GM03348 (cell line): Measurements from ENCODE around the gene FHAD1.

ENCODE experiments used
- DNase-seq: peaks from one replicate; pipeline ENCODE4 v3.0.0; 2012; ENCODE audit warnings: low spot score

FHAD1 gene

GRCh38 chr1:15400627-15401026 lies 153.6 kb downstream of the FHAD1 start:
- no peak for DNase-seq

- no peak for DNase-seq
Measured at GRCh38 chr1:15401391-15402055, 154.5 kb downstream of the FHAD1 start.

DNA sequence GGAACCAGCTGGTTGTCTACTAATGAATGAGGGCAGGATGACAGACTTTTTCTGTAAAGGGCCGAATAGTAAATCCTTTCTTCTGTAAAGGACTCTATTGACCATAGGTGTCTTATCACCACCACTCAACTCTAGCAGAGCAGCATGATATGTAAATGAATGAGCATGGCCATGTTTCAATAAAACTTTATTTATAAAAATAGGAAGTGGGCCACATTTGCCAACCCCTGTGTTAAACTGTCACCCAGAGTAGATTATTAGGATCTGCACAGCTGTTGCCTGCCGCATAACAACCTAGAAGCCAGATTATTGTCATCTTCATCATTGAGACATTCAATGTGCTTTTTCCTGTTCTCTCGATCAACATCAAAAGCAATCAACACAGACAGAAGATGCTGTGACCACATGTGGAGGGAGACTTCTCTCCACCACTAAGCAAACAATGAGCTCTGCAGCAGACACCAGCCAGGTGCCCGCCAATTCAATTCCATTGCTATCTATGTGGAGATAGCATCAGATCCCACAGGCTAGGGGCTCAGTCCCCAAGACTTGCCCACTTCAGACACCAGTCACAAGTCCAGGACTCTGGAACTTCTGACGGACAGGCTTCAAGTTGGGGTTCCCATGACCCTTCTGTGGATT lies 155.9 kb downstream of the FHAD1 start:
- no peak for DNase-seq

DNA sequence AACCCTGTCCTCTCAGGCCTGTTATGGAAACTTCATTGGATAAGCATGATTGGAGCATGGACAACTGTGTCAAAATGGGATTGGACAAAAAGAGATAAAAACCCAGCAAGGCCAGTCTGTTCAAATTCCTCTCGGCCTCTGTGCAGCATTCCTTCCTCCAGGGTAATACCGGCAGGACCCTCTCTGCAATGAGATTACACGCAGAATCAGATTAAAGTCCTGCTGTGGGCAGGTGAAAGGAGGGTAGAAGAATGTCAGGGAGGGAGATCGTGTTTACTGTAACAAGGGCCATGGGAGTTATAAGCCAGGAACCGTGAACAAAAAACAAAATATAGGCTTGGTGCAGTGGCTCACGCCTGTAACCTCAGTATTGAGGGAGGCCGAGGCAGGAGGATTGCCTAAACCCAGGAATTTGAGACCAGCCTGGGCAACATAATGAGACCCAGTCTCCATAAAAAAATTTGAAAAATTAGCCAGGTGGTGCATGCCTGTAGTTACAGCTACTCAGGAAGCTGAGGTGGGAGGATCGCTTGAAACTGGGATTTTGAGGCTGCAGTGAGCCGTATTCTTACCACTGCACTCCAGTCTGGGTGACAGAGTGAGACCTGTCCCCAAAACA lies 157.0 kb downstream of the FHAD1 start:
- no peak for DNase-seq

DNA sequence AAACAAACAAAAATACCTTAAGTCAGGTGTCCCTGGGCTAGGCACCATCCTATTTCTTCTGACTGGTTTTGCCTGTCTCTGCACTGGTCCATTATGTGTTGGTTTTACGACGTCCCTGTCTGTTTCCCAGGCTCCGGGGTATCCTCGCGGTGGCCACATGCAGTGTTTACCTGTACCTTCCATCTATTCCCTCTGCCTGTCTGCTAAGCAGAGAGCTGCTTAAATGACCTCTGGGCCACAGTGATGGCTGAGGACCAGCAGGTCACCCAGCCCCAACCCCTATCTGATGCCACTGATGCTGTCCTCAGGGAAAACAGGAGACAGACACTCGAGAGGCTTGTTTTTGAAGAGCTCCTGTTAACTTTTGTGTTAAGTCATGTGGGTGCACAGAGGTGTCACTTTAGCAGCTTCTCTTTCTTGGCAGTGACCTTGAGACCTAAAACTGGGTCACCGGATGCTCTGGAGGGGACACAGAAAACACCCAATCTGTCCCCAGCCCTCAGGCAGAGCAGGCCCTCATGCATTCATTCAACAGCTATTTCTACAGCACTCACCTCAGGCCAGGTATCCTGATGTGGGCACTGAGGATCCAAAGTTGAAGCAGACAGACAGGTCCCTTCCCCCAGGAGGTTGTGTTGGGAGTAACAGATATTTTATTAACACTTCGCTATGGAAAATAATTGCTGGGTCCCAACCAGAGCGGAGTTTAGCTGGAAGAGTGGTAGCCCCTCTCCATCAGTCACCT lies 158.3 kb downstream of the FHAD1 start:
- DNase-seq, result no peak

GRCh38 chr1:15406614-15407559 lies 159.9 kb downstream of the FHAD1 start:
- peak; percentile 88 for DNase-seq

DNA sequence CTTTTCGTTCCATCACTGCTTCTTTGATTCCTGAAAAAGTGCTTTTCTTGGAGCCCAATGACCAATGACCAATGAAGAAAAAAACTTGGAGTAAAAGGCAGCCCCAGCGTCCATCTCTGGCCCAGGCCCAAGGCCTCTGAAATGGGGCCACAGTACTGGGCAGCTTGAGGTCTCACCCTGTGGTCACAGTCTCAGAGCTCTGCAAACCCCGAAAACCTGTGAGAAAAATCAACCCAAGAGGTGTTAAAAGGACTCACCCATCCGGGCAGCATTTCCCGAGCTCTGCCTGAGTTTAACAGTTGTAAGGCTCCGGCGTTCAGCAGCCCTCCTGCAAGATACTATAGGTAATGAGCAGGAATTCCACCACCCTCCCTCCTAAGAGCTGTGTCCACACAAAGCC lies 160.6 kb downstream of the FHAD1 start:
- DNase-seq, result no peak

DNA sequence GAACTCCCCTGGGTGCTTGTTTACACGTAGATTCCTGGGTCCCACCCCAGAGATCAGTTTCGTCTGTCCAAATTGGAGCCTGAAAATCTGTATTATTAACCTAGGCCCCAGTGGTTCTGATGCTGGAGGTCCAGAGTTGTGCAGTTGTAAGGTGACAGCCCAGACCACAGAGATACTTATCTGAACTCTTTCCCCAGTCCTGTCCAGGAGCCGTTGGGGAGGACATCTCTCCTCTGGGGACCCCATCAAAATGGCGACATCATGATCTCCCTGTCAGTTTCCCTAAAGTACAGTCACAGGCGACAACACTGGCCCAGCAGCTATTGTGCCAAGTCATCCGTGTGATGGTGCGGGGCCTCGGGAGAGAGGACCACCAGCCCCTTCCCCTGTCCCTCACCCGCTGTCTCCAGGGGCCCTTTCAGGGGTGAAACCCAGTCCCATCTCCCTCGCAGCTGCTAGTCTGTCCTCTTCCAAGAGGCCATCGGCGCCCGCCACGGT lies 161.9 kb downstream of the FHAD1 start:
- DNase-seq, result no peak

DNA sequence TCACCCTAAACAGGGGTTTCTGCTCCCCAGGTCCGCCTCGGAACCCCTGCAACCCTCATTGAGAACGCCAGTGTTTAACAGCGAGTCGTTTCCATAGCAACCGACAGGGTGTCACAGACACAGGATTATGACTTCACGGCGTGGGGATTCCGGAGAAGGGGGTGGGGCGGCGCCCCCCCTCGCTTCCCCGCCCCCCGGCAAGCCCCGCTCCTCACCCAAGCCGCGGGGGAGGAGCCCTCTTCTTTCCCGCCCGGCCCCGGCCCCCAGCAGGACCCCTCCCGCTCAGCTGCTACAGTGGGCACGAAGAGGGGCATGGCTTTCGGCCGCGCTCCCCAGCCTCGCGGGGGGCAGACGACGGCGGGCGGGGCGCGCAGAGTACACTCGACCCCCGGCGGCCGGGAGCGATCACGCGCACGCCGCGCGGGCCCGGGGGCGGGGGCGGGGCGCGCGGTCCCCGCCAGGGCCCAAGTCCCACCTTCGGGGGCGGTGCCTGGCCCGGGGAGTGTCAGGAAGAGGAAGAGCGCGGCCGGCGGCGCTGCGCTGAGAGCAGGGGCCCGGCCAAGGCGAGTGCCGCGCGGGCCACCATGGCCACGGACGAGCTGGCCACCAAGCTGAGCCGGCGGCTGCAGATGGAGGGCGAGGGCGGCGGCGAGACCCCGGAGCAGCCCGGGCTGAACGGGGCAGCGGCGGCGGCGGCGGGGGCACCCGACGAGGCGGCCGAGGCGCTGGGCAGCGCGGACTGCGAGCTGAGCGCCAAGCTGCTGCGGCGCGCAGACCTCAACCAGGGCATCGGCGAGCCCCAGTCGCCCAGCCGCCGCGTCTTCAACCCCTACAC lies 162.6 kb downstream of the FHAD1 start, which contains the start of gene EFHD2:
EFHD2 (plus strand) TSS at position 501 of the 835 bp plus-strand sequence; CDS start at position 585, 84 bp downstream.
- peak; percentile 97 for DNase-seq

DNA sequence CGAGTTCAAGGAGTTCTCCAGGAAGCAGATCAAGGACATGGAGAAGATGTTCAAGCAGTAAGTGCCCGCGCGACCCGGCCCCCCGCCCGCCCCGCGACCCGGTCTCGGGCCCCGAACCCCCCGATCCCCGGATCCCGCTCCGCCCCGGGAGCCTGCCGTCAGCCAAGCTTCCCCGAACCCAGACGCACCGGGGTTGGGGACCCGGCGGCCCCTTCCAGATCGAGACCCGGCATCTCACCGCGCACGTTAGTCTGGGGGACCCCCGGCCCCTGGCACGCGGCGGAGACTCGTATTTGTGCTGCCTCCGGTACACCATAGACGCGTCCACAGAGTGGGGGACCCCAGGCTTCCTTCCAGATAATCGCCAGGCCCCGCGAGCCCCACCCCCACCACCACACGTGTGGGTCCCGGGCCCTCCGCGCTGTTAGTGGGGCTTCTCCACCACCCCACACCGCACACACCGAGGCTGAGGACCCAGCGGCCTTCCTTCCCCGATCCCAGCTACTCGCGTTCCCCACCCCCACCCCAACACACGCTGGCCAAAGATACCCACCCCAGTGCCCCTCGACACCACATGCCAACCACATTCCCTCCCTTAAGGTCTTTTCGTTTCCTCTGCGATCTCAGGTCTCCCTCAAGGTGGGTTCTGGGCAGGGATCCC lies 163.3 kb downstream of the FHAD1 start:
- peak; percentile 46 for DNase-seq

DNA sequence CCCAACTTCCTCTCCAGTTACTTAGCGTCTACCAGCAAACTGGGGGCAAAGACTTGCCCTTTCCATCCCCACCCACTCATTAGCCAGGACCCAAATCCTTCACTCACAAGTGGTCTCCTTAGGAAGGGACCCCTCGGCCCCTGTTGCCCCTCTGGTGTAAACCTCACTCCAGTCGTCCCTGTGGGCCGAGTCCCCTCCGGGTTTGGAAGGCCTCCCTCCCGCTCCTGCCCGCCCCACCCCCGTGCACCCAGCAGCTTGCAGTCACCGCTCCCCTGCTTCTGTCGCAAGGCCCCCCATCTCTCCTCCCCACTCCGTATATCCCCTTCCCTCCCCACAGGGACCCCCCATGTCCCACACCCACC lies 163.8 kb downstream of the FHAD1 start:
- no peak for DNase-seq

DNA sequence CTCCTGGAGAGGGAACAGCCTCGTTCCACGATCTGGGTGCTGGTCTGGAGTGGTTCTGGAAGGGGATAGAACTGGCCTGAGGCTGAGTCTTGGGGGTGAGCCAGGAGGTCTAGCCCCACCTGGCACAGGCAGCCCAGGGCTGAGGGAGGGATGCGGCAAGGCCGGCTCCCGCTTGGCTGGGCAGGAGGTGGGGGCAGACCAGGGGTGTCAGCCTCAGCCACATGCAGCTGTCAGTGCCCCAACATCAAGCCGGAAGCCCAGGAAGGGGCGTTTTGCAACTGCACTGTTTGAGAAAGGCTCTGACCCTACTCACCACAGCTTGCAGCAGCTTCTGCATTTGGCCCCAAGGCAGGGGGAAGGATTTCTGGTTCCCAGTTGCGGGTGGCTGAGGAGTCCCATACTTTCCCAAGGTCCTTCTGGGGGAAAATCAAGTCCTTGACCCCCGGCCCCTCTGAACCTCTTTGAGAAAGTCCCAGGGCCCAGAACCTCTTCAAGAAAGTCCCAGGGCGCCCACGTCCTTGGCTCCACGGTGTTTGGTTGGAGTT lies 164.6 kb downstream of the FHAD1 start:
- no peak for DNase-seq

GRCh38 chr1:15412175-15412800 lies 165.3 kb downstream of the FHAD1 start:
- DNase-seq, result no peak

GRCh38 chr1:15412843-15413242 lies 165.8 kb downstream of the FHAD1 start:
- no peak for DNase-seq

GRCh38 chr1:15413563-15414444 lies 166.8 kb downstream of the FHAD1 start:
- DNase-seq, result no peak

DNA sequence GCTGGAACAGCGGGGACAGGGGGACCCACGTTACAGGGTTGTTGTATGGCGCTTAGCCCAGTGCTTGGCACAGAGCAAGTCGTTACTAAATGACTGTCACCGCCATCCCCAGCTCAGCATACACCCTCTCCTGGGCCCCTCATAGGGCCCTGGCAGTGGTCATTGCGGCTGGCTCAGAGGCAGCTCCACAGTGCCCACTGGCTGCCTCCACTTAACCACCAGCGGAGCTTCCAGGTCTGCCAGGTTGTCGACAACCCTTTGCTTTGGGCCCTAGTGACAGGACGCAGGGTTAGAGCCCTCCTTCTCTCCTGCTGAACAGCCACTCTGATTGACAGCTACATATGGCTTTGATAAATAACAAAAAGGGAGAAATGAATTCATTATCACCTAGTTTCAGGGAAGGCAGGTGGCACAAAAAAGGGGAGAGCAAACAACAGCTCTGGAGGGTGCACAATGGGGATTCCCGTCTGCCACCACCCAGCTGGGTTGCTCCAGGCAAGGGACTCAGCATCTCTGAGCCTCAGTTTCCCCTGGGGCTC lies 167.5 kb downstream of the FHAD1 start:
- DNase-seq, result no peak

GRCh38 chr1:15417059-15417934 lies 170.3 kb downstream of the FHAD1 start:
- DNase-seq, result peak; percentile 58
